Measurements from ENCODE around the gene FSTL1. TPM values are rescaled to one million over a fixed set of nuclear protein-coding genes. Genes with fewer than 3 reads are reported as not detected.

Gene FSTL1
- total and polyA plus RNA-seq, 8 donors, result 14.2 to 946 (median 97.7) TPM

GRCh38 chr3:120440001-120440703, 10.6 kb downstream of the FSTL1 start:
- H3K9me3 ChIP-seq, result no peaks in the 10 kb centered on the region
- 65 to 92% (median 82%) methylated on average over 5 of the region's 5 CpGs for WGBS, 5 donors
- no peak for DNase-seq
- no peak overlapping the region for H3K4me3 ChIP-seq
- H3K27ac ChIP-seq, result peak overlapping the region in 4 of 5 donors; percentile 50 to 75 (median 56)
- peaks cover 4 to 12% (median 7%) of the 10 kb centered on the region in 4 donors for H3K36me3 ChIP-seq
- TF ChIP-seq POLR2AphosphoS5 (IDR thresholded peaks at IDR 0.05) (no peak), CTCF (IDR thresholded peaks at IDR 0.05) (no peak), EP300 (IDR thresholded peaks at IDR 0.05) (no peak), POLR2A (IDR thresholded peaks at IDR 0.05) (no peak)
- no peaks in the 10 kb centered on the region for H3K27me3 ChIP-seq
- intact Hi-C loops (cut with DNase I; ENCODE audit: low total_unique reads), result no loop called here
- peaks cover under 1 to 86% (median 45%) of the 10 kb centered on the region in 4 donors for H3K4me1 ChIP-seq

GRCh38 chr3:120438665-120439370, 12.0 kb downstream of the FSTL1 start:
- TF ChIP-seq POLR2A (IDR thresholded peaks at IDR 0.05) (no peak), CTCF (IDR thresholded peaks at IDR 0.05) (no peak), EP300 (IDR thresholded peaks at IDR 0.05) (no peak), POLR2AphosphoS5 (IDR thresholded peaks at IDR 0.05) (peak in 2 of 3 donors; percentile 40 to 46)
- Histone ChIP-seq H3K4me1 (peaks cover 5 to 83% (median 47%) of the 10 kb centered on the region in 4 donors), H3K9me3 (no peaks in the 10 kb centered on the region), H3K4me3 (no peak overlapping the region), H3K36me3 (peaks cover 4 to 15% (median 8%) of the 10 kb centered on the region in 4 donors), H3K27me3 (no peaks in the 10 kb centered on the region), H3K27ac (peak overlapping the region in 4 of 5 donors; percentile 50 to 75 (median 56))
- intact Hi-C loops (cut with DNase I; ENCODE audit: low total_unique reads), result no loop called here
- 38 to 57% (median 45%) methylated on average over 10 of the region's 10 CpGs for WGBS, 5 donors
- DNase-seq, result peak in 1 of 2 donors; percentile 94

- peak overlapping the region in 4 of 5 donors; percentile 50 to 75 (median 56) for H3K27ac ChIP-seq
These were observed 12.6 kb downstream of the FSTL1 start for GRCh38 chr3:120438216-120438615.

More at GRCh38 chr3:120438216-120438615, 12.6 kb downstream of the FSTL1 start:
- peaks cover 5 to 83% (median 44%) of the 10 kb centered on the region in 4 donors for H3K4me1 ChIP-seq
- H3K9me3 ChIP-seq, result no peaks in the 10 kb centered on the region
- intact Hi-C loops (cut with DNase I; ENCODE audit: low total_unique reads), result no loop called here
- H3K27me3 ChIP-seq, result no peaks in the 10 kb centered on the region
- no peak overlapping the region for H3K4me3 ChIP-seq
- peaks cover 4 to 15% (median 8%) of the 10 kb centered on the region in 4 donors for H3K36me3 ChIP-seq
- no peak for DNase-seq
- TF ChIP-seq EP300 (IDR thresholded peaks at IDR 0.05) (no peak), POLR2AphosphoS5 (IDR thresholded peaks at IDR 0.05) (no peak), CTCF (IDR thresholded peaks at IDR 0.05) (no peak)
- WGBS, 5 donors, result 78 to 91% (median 88%) methylated on average over 4 of the region's 4 CpGs
